Coronary artery (tissue), 2 donors: ENCODE measurements around the gene BABAM2.

Experiments used
- DNase-seq: peaks from one replicate; pipeline ENCODE4 v3.0.0-alpha.2; 2017; ENCODE audit warnings: low spot score
- H3K27ac ChIP-seq, 2 donors: fragments of 200-600 bp; sonication (generic); one replicate each; pipeline ENCODE4 v1.5.1; 2016 to 2019
- H3K4me3 ChIP-seq: fragments of 200-600 bp; sonication (generic); 2 replicates; pipeline ENCODE4 v1.5.1; 2016; ENCODE audit warnings: mild to moderate bottlenecking, moderate library complexity
- TF ChIP-seq, protein P1 (sequence below): fragments of 200-600 bp; sonication (generic); IDR thresholded peaks from one replicate; pipeline ENCODE4 v1.5.1; 2019; ENCODE audit warnings: antibody characterized with exemption

Gene BABAM2

DNA sequence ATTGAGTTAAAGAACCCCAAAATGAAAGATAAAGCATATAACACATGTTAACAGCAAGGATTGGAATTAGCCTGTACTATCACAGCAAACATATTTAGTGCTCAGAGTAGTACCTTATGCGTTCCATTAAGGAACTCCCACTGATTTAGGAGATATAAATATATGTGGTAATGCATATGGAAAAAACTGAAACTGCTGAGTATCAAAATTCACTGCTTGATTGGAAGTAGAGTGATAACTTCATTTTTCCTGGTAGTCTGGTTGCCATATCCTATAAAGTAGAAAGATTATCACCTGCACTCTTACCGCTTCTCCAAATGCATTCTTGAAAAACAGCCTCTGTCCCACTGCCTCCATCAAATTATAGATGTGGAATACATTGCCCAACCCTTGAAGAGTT is 407.0 kb downstream of the BABAM2 start:
- no peak overlapping the region for H3K27ac ChIP-seq
- H3K4me3 ChIP-seq = no peak overlapping the region
- TF ChIP-seq, protein P1, sequence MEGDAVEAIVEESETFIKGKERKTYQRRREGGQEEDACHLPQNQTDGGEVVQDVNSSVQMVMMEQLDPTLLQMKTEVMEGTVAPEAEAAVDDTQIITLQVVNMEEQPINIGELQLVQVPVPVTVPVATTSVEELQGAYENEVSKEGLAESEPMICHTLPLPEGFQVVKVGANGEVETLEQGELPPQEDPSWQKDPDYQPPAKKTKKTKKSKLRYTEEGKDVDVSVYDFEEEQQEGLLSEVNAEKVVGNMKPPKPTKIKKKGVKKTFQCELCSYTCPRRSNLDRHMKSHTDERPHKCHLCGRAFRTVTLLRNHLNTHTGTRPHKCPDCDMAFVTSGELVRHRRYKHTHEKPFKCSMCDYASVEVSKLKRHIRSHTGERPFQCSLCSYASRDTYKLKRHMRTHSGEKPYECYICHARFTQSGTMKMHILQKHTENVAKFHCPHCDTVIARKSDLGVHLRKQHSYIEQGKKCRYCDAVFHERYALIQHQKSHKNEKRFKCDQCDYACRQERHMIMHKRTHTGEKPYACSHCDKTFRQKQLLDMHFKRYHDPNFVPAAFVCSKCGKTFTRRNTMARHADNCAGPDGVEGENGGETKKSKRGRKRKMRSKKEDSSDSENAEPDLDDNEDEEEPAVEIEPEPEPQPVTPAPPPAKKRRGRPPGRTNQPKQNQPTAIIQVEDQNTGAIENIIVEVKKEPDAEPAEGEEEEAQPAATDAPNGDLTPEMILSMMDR = no peak
- DNase-seq = no peak

DNA sequence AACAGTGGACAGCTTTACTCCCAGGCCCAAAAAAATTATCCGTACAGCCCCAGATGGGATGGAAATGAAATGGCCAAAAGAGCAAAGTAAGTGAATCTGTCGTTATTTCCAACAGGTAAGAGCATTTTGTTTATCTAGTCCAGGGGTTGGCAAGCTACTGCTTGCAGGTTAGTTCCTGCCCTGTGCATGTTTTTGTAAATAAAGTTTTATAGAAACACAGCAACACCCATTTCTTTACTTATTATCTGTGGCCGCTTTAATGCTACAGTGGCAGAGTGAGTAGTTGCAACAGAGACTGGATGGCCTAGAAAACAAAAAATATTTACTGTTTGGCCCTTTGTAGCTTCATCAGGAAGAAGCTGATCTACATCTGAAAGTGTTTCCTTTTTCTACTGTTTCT is 407.9 kb downstream of the BABAM2 start:
- DNase-seq = no peak
- Histone ChIP-seq H3K4me3 (no peak overlapping the region), H3K27ac (no peak overlapping the region)
- TF ChIP-seq, protein P1 = no peak

DNA sequence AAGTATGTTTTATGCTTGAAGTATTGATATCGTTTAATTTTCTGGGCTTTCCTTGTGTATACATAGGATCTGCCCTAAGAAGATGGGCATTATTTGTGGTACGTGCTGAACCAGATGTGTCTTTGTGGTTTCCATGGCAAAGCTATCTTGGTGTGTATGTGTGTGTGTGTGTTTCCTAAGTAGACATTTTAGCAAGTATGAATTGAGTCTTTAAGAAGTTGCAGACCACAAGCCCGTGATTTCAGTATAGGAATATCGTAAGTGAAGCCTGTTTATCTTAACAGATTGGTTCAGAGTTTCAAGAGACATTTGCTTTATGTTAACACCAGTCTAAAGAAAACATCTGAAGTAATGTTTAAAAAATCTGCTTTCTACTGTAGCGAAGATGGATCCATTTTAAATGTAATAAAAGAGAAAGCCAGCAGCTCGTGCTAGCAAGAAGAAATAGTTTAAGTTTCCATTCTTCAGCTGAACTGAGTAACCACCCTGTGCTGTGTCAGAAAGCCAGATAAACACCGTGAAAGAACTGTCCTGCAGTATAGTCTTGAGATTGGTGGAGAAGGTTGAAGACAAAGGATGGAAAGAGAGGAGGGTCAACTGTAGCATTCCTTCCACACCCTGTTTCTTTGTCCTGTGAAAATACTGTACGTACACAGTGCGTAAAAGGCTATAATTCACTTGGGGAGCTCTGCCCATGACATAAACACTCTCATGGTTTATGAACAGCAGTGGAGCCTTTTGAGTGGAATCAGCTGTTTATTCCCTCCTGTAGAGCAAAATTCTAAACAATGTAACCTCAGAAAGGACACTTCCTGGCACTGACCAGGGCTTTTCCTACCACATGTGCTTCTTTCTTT is 410.2 kb downstream of the BABAM2 start:
- DNase-seq = no peak

DNA sequence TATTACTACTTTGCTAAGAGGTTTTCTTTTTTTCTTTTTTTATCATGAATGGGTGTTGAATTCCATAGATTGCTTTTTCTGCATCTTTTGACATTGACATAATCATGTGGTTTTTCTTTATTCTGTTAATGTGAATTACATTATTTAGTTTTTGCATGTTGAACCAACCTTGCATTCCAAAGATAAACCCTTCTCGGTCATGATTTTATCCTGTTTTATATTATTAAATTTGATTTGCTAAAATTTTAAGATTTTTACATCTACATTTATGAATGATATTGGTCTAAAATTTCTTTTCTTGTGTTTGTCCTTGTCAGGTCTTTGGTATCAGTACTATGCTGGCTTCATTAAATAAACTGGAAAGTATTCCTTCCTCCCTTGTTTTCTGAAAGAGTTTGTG is 414.7 kb downstream of the BABAM2 start:
- TF ChIP-seq, protein P1 = no peak

More for the DNA sequence above, 410.2 kb downstream of the BABAM2 start:
- H3K4me3 ChIP-seq = no peak overlapping the region
- no peak overlapping the region for H3K27ac ChIP-seq
- TF ChIP-seq, protein P1 = no peak

DNA sequence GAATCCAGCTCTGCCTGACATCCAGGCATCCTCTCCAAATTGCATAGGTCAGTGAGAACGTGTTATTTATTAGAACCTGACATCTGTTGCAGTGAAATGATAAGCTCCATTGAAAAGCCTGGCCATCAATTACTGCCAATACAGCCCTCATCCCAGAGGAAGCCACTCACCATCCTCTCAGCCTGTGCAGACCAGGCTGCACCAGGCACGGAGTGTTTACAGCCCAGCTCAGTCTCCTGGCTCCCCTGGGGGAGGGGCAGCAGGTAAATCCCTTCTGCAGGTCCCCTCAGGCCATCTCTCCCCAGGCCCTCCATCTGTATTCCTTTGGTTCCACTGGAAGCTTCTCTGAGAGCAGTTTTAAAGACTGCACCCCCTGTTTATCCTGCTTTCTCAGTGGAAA is 419.6 kb downstream of the BABAM2 start:
- no peak overlapping the region for H3K4me3 ChIP-seq
- no peak for DNase-seq

More for the DNA sequence above, 414.7 kb downstream of the BABAM2 start:
- no peak overlapping the region for H3K27ac ChIP-seq
- no peak for DNase-seq
- H3K4me3 ChIP-seq = no peak overlapping the region

DNA sequence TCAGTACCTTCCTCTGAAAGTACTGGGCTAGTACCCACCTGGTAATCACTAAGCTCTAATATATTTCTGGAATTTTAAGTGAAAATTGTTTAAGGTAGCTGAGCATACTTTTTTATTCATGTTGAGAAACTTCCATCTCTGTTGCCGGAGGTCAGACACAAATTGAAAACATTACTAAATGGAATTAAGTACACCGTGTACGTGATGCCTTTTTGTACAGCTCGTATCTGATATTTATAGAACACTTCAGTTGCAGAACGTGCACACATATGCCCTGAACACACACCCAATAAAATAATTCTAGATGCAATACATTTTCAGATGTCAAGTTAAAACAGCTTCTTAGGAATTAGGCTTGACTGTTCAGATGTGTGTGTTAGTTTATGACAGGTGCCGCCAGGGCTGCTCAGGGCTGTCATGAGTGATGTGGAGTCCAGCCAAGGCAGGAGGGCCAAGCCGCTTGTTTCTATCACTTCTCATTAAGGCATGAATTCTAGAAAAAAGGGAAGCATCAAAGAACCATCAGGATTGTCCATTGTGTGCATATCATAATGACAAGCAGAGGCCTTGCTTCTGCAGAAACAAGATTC is 421.2 kb downstream of the BABAM2 start:
- TF ChIP-seq, protein P1 = no peak
- Histone ChIP-seq H3K4me3 (no peak overlapping the region), H3K27ac (no peak overlapping the region)
- DNase-seq = no peak

More for the DNA sequence above, 419.6 kb downstream of the BABAM2 start:
- H3K27ac ChIP-seq = no peak overlapping the region
- TF ChIP-seq, protein P1 = no peak
